Hepatic stellate cell (primary cell): Measurements from ENCODE around the gene GIT1.

ENCODE experiments used
- DNase-seq: peaks from one replicate; pipeline ENCODE4 v3.0.0; 2011; ENCODE audit warnings: low spot score

Gene GIT1

DNA sequence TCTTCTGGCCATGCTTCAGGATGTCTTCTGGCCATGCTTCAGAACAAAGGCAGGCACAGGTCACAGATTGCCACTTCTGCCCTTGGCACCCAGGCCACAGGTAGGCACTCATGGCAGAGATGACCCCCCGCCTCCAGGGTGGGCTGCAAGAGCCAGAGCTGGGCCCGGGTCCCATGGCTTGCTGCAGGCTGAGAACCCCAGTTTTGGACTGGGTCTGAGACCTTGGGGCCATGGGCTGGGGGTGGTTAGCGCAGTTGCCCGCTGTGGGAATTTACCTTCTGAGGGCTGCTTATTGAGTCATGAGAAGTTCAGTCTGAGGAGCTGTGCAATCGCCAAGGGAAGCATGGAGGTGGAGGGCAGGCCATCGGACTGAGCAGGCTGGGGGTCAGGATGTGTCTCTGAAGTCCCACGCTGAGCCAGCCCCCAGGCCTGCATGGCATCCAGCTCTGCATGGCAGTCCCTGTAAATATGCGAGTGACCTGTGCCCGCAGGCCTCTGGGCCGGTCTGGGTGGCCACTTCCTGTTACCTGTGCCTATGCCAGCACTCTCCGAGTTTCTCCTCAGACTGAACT, 5.2 kb upstream of the GIT1 start:
- no peak for DNase-seq

DNA sequence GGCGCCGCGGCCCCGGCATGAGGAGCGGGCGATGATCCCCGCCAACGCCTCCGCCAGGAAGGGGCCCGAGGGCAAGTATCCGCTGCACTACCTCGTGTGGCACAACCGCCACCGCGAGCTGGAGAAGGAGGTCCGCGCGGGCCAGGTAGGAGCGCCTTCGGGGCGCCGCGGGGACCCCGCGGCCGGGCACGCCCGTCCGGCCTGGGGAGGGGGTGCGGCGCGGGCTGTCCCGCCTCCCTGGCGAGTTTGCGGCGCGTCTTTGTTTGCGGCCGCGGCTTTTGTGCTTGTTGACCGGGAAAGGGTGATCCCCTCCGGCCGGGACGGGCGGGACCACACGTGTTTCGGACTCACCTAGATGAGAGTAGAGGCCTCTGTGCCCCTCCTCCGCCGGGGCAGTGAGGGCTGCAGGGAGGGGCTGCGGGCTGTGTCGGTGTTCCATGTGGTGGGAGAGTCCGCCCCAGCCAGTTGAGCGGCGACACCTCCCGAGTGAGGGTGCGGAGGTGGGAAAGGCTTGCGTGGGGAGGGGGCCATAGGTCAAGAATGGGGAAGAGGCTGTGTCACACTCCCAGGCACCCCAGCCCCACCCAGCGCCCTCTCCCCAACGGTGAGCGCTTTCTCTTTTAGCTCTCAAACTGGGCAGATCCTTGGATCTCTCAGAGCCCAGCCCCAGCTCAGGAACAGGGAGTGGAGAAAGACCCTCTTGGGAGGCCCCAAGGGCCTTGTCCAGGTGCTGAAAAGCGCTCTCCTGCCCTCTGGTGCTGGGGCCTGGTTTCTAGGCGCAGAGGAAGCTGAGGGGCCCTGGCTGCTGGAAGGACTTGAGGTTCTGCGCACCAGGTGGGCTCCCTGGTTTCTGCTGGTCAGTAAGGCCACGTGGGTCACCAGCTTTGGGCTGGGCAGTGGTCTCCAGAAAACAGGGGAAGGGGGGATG, 4.4 kb upstream of the GIT1 start:
- DNase-seq: no peak

DNA sequence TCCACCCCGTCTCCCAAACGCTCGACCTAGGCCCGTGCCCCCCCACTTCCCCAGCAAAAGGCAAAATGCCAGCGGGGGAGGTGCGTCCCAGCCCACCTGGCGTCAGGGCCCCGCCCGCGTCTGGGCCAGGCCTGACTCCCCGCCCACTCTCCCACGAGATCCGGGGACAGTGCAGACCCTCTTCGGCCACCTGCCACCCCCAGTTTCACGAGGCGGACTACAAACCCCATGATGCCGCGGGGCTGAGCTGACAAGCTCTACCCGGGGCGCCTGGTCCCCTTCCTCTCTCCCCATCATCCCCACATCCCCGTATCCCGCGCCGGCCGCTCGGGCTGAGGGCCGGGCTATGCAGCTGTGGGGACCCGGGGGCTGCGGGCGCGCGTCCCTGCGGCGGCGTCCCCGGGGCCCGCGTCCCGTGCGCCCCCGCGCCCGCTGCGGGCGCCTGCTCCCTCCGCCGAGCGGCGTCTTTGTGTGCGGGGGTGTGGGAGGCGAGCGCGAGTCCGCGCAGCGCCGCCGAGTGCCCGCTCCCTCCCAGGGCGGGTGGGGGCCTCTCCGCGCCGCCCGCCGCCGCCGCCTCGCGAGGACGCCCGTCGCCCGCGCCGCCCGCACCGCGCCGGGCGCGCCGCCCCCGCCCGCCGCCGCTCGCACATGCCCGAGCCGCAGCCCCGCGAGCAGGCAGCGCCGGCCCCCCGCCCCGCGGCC, 3.6 kb upstream of the GIT1 start, which contains the start of gene ANKRD13B:
ANKRD13B (plus strand) TSS at position 283 of the 702 bp plus-strand sequence. CDS start 490 bp downstream, outside the sequence.
- DNase-seq: no peak

DNA sequence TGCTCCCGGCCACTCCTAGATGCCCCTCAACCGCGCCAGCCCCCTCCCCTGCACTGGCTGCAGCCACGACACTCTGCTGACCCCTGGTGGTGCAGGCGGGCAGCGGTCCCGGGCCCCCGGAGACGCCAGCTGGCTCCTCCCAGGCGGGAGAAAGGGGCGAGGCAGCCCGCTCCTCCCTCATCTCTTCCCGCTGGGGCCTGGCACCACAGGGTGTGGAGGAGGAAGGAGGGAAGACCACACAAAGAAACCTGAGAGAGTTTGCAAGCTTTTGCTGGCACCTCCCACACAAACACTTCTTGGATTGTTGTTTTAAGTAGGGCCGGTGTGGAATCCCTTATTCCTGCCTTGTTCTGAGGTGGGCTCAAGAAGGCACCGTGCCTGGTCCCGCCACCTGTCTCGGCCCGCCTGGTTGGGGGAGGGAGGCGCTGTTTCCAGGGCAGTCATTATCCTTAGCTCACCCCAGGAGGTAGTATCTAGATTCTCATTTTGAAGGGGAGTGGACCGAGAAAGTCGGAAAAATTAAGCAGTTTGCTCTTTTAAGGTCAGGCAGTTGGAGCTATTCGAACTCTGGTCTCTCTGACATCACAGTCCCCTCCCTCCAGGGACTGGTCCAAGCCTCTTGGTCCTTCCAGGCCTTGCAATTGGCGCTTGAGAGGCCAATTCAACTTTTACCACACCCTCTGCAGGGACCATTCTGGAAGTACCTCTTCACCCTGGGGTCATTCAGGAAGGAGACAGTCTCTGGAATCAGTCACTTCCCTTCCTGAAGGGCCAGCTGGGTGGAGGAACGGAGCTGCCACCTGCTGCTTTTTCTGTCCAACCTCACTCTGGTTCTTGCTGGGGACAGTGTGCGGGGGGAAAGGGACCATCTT, 2.5 kb upstream of the GIT1 start:
- peak; percentile 91 for DNase-seq

DNA sequence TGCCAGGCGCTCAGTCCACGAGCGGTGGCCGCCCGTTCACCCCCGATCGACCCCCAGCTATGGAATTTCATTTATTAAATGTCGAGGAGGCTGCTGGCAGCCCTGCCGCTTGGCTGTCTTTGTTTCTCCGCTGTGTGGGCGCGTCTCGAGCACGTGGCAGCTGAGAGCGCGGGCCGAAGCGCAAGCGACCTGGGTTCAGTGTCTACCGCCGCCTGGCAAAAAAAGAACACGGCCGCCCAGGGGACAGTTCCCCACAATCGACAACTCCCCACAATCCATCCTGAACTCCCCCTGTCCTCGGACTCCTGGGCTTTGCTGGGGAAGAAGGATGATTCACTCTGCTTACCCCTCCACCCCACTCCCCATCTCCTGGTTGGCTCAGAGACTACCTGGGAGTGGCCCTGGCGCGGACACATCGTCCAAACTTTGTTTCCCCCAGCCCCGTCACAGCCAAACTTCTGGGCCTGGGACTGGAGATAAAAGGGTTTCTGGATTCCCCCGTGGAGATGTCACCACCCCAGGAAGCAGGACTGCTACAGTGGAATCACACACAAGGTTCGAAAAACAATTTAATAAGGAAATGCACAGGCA, 1.8 kb upstream of the GIT1 start:
- no peak for DNase-seq

- DNase-seq: peak; percentile 79
Measured at GRCh38 chr17:29590411-29591145, 1.1 kb upstream of the GIT1 start.

- DNase-seq: peak; percentile 62
Measured at GRCh38 chr17:29588562-29589411, 661 bp downstream of the GIT1 start.

GRCh38 chr17:29588017-29588561, 1.4 kb downstream of the GIT1 start:
- no peak for DNase-seq

- DNase-seq: no peak
Measured at GRCh38 chr17:29587591-29587990, 1.9 kb downstream of the GIT1 start.

DNA sequence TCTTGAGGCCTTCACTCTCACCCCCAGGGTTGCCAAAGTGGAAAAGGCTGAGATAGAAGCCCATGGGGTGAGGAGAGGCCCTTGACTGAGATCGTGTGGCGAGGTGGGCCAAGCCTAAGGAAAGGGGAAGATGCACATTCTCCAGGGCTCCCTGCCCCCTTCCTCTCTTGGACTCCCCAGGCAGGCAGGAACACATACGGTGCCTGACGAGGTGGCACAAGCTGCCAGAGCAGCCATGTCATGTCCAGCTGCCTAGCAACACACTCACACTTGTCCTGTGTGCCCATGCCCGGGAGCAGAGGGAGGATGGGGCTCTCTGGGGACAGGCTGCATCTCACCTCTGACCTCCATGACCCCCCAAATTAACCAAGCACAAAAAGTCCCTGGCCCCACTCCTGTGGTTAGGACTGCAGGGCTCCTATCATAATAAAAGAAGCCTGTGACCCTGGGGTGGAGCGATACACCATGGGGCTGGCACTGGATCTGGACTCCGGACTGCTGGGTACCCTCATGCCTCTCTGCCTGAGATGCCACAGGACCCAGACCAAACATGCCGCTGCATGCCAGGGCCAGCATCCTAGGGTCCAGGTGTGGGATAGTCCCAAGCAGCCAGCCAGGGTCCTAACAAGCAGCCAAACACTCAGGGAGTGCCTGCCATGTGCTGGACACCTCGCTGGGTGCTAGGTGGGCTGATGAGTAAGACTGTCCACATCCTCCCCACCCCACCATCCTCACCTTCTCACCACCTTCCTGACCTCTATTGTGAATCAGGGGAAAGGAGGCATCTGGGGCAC, 2.6 kb downstream of the GIT1 start:
- DNase-seq: no peak

- no peak for DNase-seq
Measured at GRCh38 chr17:29585080-29585751, 4.2 kb downstream of the GIT1 start.

- no peak for DNase-seq
Measured at GRCh38 chr17:29584452-29585079, 4.9 kb downstream of the GIT1 start.

- no peak for DNase-seq
Measured at GRCh38 chr17:29583324-29584248, 5.9 kb downstream of the GIT1 start.

- DNase-seq: no peak
Measured at GRCh38 chr17:29582772-29583171, 6.7 kb downstream of the GIT1 start.

- DNase-seq: no peak
Measured at GRCh38 chr17:29582254-29582765, 7.1 kb downstream of the GIT1 start.

GRCh38 chr17:29581583-29582253, 7.7 kb downstream of the GIT1 start:
- DNase-seq: no peak
